ENCODE results near the gene TYSND1.
"Not testable (repeated sequence)": the region's sequence is repeated elsewhere in the genome, so short reads cannot be mapped to it uniquely, and the experiment has no call there.

Gene TYSND1

GRCh38 chr10:70190102-70190501 is 43.6 kb upstream of the TYSND1 start:
- DNase-seq (ENCODE audit: low read depth) = no peak
- no peak for TF ChIP-seq CTCF (IDR thresholded peaks at IDR 0.05; ENCODE audit: low read length, missing control alignments)
- H3K4me3 ChIP-seq (replicated peaks; ENCODE audit: low read depth, low read length) = no peak overlapping the region

- no peak for DNase-seq (ENCODE audit: low read depth)
- no peak overlapping the region for H3K4me3 ChIP-seq (replicated peaks; ENCODE audit: low read depth, low read length)
- TF ChIP-seq CTCF (IDR thresholded peaks at IDR 0.05; ENCODE audit: low read length, missing control alignments) = no peak
Measured at GRCh38 chr10:70188768-70189167, 42.3 kb upstream of the TYSND1 start.

GRCh38 chr10:70186571-70186970 is 40.1 kb upstream of the TYSND1 start:
- TF ChIP-seq CTCF (IDR thresholded peaks at IDR 0.05; ENCODE audit: low read length, missing control alignments) = no peak
- no peak overlapping the region for H3K4me3 ChIP-seq (replicated peaks; ENCODE audit: low read depth, low read length)
- DNase-seq (ENCODE audit: low read depth) = peak; percentile 55

- DNase-seq (ENCODE audit: low read depth) = no peak
- TF ChIP-seq CTCF (IDR thresholded peaks at IDR 0.05; ENCODE audit: low read length, missing control alignments) = no peak
- H3K4me3 ChIP-seq (replicated peaks; ENCODE audit: low read depth, low read length) = no peak overlapping the region
Measured at GRCh38 chr10:70186090-70186489, 39.6 kb upstream of the TYSND1 start.

GRCh38 chr10:70183304-70183703 is 36.8 kb upstream of the TYSND1 start:
- H3K4me3 ChIP-seq (replicated peaks; ENCODE audit: low read depth, low read length) = no peak overlapping the region
- TF ChIP-seq CTCF (IDR thresholded peaks at IDR 0.05; ENCODE audit: low read length, missing control alignments) = no peak
- DNase-seq (ENCODE audit: low read depth) = no peak

GRCh38 chr10:70179209-70179608 is 32.7 kb upstream of the TYSND1 start:
- DNase-seq (ENCODE audit: low read depth); H3K4me3 ChIP-seq (replicated peaks; ENCODE audit: low read depth, low read length): not testable (repeated sequence)

GRCh38 chr10:70178139-70178725 is 31.7 kb upstream of the TYSND1 start:
- H3K4me3 ChIP-seq (replicated peaks; ENCODE audit: low read depth, low read length) = no peak overlapping the region
- no peak for TF ChIP-seq CTCF (IDR thresholded peaks at IDR 0.05; ENCODE audit: low read length, missing control alignments)
- DNase-seq (ENCODE audit: low read depth) = no peak
